Stimulated activated naive CD4-positive, alpha-beta T cell (primary cell): ENCODE data around the gene POLQ.
"Not testable (repeated sequence)": the region's sequence is repeated elsewhere in the genome, so short reads cannot be mapped to it uniquely, and the experiment has no call there.

ENCODE experiments used
- DNase-seq, 6 experiments: peaks; one replicate each; lab custom pipeline; 2025; lab: John Stamatoyannopoulos, UW

POLQ gene

DNA sequence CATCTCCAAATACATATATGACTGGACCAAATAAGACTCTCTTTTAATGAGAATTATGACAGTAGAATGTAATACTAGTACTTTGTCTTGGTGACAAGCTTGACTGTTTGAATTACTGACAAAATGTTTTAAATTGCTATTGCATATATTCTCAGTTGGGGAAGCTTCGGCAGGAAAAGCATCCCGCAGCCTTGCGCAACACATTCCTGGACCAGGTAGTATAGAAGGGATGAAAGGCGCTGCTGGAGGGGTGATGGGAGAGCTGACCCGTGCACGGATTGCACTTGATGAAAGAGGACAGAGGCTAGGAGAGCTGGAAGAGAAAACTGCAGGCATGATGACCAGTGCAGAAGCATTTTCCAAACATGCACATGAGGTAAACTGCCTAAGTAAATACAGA lies 127.6 kb downstream of the POLQ start:
- no peak for DNase-seq

DNA sequence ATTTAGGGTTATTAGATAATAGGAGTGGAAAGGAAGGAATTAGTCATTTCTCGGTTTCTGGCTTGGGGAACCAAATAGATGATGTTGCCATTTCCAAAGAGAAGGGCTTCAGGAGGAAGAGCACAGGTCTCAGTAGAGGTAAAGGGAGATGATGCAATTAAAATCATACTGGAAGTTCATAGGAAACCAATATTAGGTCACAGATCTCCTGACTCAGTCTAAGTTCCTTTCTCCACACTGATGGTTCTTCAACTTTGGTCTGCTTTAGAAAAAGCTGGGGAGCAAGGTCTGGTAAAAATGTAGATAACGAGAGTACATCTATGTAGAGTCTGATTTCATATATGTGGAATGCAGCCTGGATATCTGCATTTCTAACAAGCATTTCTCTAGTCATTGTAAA lies 130.9 kb downstream of the POLQ start:
- no peak for DNase-seq

GRCh38 chr3:121411523-121411922 lies 134.3 kb downstream of the POLQ start:
- DNase-seq: no peak

- no peak for DNase-seq
Measured at GRCh38 chr3:121405631-121406030, 140.2 kb downstream of the POLQ start.

GRCh38 chr3:121399820-121400219 lies 146.0 kb downstream of the POLQ start:
- no peak for DNase-seq

- DNase-seq: not testable (repeated sequence)
Measured at GRCh38 chr3:121398051-121398450, 147.7 kb downstream of the POLQ start.

DNA sequence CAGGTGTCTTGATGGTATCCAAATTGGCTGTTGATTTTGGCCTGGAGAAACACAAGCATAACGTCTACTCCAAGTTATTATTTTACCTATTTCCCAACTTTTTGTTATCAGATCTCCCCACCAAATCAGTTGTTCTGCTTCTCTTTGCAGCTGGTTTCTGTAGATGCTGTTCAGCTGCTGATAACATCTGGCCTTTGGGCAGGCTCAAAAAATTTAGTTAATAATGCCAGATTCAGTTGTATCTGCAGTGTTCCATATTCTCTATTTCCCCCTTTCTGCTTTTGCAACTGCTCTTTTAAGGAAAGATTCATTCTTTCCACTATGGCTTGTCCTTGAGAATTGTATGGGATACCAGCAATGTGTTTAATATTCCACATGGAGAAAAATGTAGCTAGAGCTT lies 149.8 kb downstream of the POLQ start:
- not testable (repeated sequence) for DNase-seq

DNA sequence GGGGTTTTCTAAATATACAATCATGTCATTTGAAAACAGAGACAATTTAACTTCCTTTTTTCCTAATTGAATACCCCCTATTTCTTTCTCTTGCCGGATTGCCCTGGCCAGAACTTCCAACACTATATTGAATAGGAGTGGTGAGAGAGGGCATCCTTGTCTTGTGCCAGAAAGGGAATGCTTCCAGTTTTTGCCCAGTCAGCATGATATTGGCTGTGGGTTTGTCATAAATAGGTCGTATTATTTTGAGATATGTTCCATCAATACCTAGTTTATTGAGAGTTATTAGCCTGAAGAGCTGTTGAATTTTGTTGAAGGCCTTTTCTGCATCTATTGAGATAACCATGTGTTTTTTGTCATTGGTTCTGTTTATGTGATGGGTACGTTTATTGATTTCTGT lies 157.5 kb downstream of the POLQ start:
- not testable (repeated sequence) for DNase-seq
